Measurements from ENCODE around the gene NCLN.

The NCLN gene, protein sequence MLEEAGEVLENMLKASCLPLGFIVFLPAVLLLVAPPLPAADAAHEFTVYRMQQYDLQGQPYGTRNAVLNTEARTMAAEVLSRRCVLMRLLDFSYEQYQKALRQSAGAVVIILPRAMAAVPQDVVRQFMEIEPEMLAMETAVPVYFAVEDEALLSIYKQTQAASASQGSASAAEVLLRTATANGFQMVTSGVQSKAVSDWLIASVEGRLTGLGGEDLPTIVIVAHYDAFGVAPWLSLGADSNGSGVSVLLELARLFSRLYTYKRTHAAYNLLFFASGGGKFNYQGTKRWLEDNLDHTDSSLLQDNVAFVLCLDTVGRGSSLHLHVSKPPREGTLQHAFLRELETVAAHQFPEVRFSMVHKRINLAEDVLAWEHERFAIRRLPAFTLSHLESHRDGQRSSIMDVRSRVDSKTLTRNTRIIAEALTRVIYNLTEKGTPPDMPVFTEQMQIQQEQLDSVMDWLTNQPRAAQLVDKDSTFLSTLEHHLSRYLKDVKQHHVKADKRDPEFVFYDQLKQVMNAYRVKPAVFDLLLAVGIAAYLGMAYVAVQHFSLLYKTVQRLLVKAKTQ

DNA sequence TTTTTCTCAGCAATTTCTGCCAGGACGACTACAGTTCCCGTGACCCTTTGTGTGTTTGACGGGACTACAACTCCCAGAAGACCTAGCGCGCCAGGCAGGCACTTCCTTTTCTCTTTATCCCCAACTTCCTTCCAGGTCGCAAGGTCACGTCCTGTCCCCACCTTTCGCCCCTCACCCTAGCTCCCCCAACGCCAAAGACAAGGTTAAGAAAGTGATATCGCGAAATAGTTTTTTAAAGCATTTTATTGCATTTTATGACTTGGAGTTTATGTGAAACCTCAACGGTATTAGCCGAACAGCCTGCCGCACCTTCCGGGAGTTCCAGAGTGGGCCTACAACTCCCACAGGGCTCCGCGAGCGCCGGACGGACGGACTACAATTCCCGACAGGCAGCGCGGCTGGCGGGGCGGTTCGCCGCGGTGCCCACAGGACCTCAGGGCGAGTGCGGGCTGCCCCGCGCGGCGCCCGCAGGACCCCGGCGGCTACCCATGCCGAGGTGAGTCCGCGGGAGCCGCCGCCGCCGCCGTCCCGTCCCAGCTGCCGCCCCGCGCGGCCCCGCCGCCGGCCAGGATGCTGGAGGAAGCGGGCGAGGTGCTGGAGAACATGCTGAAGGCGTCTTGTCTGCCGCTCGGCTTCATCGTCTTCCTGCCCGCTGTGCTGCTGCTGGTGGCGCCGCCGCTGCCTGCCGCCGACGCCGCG lies at the start of gene NCLN:
Gene NCLN, plus strand, starts transcription at position 470 of the 699 bp plus-strand sequence. Its CDS starts 101 bp downstream, at position 571.
- Histone ChIP-seq H3K27ac (peak within 1 kb of the TSS; percentile 94), H3K4me1 (ENCODE audit: control insufficient read depth in 1 of 2, insufficient read depth in 1 of 2, low read depth in 1 of 2, low read length in 1 of 2) (peaks cover 85 to 95% of the 10 kb centered on the region in 2 experiments), H3K4me3 (ENCODE audit: low read depth in 1 of 2, low read length in 1 of 2) (peak within 1 kb of the TSS; percentile 72 to 96), H3K36me3 (peaks cover 42% of the 10 kb centered on the region), H3K27me3 (no peaks in the 10 kb centered on the region), H3K9me3 (no peaks in the 10 kb centered on the region)
- TF ChIP-seq, protein P1, sequence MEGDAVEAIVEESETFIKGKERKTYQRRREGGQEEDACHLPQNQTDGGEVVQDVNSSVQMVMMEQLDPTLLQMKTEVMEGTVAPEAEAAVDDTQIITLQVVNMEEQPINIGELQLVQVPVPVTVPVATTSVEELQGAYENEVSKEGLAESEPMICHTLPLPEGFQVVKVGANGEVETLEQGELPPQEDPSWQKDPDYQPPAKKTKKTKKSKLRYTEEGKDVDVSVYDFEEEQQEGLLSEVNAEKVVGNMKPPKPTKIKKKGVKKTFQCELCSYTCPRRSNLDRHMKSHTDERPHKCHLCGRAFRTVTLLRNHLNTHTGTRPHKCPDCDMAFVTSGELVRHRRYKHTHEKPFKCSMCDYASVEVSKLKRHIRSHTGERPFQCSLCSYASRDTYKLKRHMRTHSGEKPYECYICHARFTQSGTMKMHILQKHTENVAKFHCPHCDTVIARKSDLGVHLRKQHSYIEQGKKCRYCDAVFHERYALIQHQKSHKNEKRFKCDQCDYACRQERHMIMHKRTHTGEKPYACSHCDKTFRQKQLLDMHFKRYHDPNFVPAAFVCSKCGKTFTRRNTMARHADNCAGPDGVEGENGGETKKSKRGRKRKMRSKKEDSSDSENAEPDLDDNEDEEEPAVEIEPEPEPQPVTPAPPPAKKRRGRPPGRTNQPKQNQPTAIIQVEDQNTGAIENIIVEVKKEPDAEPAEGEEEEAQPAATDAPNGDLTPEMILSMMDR (IDR thresholded peaks at IDR 0.05), result peak; percentile 39

DNA sequence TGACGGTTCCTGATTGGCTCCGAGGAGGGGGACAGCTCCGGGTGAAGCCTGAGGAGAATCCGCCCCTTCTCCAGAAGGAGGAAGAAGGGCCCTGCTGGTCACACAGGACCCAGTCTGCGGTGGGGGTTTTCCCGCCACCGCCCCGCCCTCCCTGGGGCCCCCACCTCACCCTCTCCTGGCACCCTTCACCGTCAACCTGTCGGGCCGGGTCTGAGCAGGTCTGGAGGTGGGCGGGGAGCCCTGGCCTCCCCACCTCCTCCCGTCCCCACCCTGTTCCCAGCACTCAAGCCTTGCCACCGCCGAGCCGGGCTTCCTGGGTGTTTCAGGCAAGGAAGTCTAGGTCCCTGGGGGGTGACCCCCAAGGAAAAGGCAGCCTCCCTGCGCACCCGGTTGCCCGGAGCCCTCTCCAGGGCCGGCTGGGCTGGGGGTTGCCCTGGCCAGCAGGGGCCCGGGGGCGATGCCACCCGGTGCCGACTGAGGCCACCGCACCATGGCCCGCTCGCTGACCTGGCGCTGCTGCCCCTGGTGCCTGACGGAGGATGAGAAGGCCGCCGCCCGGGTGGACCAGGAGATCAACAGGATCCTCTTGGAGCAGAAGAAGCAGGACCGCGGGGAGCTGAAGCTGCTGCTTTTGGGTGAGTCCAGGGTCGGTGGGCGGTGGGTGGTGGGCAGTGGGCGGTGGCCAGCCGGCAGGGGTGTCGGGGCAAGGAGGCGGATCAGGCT lies 49.6 kb upstream of the NCLN start, which contains the start of gene GNA15:
Gene GNA15, plus strand, starts transcription at position 73 of the 723 bp plus-strand sequence. Its CDS starts 418 bp downstream, at position 491.
- TF ChIP-seq, protein P1 (IDR thresholded peaks at IDR 0.05), result no peak
- Histone ChIP-seq H3K36me3 (no peaks in the 10 kb centered on the region), H3K27ac (peak within 1 kb of the TSS; percentile 70), H3K27me3 (no peaks in the 10 kb centered on the region), H3K4me1 (ENCODE audit: control insufficient read depth in 1 of 2, insufficient read depth in 1 of 2, low read depth in 1 of 2, low read length in 1 of 2) (peaks cover 41 to 42% of the 10 kb centered on the region in 2 experiments), H3K9me3 (no peaks in the 10 kb centered on the region), H3K4me3 (ENCODE audit: low read depth in 1 of 2, low read length in 1 of 2) (peak within 1 kb of the TSS; percentile 67 to 76)

DNA sequence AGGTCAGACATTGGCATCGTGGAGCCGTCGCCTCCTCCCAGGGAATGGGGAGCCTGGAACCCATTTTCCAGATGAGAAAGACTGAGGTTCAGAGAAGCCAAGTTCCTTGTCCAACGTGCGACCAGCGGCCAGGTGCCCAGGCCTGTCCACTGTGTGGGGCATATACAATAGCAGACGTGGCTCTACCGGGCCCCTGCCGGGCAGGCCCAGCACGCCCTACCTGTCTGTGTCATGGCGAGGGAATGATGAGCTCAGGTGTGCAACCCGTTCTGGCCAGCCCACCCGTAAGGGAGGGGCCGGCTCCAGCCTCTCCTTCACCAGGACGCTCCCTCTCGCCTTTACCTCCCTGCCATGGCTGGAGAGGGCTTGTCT lies 49.1 kb upstream of the NCLN start:
- H3K9me3 ChIP-seq, result no peaks in the 10 kb centered on the region
- TF ChIP-seq, protein P1 (IDR thresholded peaks at IDR 0.05), result no peak
- no peaks in the 10 kb centered on the region for H3K36me3 ChIP-seq
- H3K4me3 ChIP-seq (ENCODE audit: low read depth in 1 of 2, low read length in 1 of 2), result peak overlapping the region; percentile 67 to 76
- H3K27me3 ChIP-seq, result no peaks in the 10 kb centered on the region
- H3K27ac ChIP-seq, result peak overlapping the region; percentile 70
- H3K4me1 ChIP-seq (ENCODE audit: control insufficient read depth in 1 of 2, insufficient read depth in 1 of 2, low read depth in 1 of 2, low read length in 1 of 2), result peaks cover 46 to 47% of the 10 kb centered on the region in 2 experiments

DNA sequence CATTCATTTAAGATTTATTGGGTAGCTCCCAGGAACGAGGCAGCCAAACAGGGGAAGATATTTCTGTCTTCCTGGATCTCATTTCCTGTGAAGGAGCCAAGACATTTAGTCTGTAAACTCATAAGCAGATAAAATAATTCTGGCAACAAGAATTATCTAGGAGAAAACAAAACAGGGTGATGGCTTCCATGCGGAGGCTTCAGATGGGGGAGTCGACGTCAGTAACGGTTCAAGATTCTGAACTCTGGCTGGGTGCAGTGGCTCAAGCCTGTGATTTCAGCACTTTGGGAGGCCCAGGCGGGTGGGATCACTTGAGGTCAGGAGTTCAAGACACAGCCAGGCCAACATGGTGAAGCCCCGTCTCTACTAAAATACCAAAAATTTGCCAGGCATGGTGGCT lies 48.6 kb upstream of the NCLN start:
- Histone ChIP-seq H3K27ac (peak overlapping the region; percentile 70), H3K4me1 (ENCODE audit: control insufficient read depth in 1 of 2, insufficient read depth in 1 of 2, low read depth in 1 of 2, low read length in 1 of 2) (peaks cover 51 to 52% of the 10 kb centered on the region in 2 experiments), H3K9me3 (no peaks in the 10 kb centered on the region), H3K36me3 (no peaks in the 10 kb centered on the region), H3K27me3 (no peaks in the 10 kb centered on the region), H3K4me3 (ENCODE audit: low read depth in 1 of 2, low read length in 1 of 2) (peak overlapping the region in 1 of 2 experiments; percentile 76)
- TF ChIP-seq, protein P1 (IDR thresholded peaks at IDR 0.05), result no peak

DNA sequence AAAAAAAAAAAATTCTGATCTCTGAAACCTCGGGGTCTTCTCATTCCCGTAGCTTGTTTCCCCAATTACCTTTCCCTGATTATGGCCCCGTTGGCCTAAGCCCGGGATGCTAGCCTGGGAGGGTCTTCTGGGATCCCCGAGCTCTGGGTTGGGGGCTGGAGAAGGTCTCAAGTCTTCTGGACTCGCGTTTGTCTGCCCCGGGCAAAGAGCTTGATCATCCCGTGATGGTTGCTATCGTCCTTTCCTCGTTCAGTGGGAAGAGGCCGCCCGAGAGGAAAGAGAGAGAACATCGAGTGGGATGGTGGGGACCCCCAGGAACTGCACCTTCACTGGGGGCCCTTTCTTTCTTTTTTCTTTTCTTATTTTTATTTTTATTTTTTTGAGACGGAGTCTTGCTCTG lies 47.5 kb upstream of the NCLN start:
- no peaks in the 10 kb centered on the region for H3K36me3 ChIP-seq
- peaks cover 47 to 49% of the 10 kb centered on the region in 2 experiments for H3K4me1 ChIP-seq (ENCODE audit: control insufficient read depth in 1 of 2, insufficient read depth in 1 of 2, low read depth in 1 of 2, low read length in 1 of 2)
- TF ChIP-seq, protein P1 (IDR thresholded peaks at IDR 0.05), result no peak

More for the DNA sequence above, 47.5 kb upstream of the NCLN start:
- Histone ChIP-seq H3K4me3 (ENCODE audit: low read depth in 1 of 2, low read length in 1 of 2) (no peak overlapping the region), H3K27ac (no peak overlapping the region), H3K27me3 (no peaks in the 10 kb centered on the region), H3K9me3 (no peaks in the 10 kb centered on the region)
